Measurements from ENCODE around the gene SLX1A.
"Not testable (repeated sequence)": the region's sequence is repeated elsewhere in the genome, so short reads cannot be mapped to it uniquely, and the experiment has no call there.

DNA sequence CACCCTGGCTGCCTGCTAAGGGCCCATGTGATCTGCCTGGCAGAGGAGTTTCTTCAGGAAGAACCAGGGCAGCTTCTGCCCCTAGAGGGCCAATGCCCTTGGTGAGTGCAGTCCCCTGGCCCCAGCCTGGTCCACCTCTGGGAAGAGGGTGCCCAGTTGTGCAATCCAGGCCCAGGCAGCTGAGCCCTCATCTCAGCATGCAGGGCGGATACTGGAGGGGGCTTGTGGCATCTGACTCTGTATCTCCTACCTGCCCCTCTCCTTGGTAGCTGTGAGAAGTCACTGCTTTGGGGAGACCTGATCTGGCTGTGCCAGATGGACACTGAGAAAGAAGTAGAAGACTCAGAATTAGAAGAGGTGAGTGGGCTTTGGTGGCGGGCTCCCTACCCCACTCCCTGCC, 3.3 kb downstream of the SLX1A start:
- TF ChIP-seq YY1 (IDR thresholded peaks at IDR 0.05; ENCODE audit: insufficient read depth, insufficient read length); SUZ12 (IDR thresholded peaks at IDR 0.05; ENCODE audit: extremely low read depth, insufficient read depth, insufficient read length): not testable (repeated sequence)

All from NT2/D1 (cell line).